Activated naive CD4-positive, alpha-beta T cell treated with anti-CD3 and anti-CD28 coated beads, Interleukin-2, amount 50 U/mL, for 72 hours (primary cell): ENCODE results near the gene OPCML. TPM values are rescaled to one million over a fixed set of nuclear protein-coding genes. Genes with fewer than 3 reads are reported as not detected.

Experiments used
- ATAC-seq, 2 donors: fragments of 150-1000 bp; cut with Tn5 transposase; 2 replicates each; pipeline ENCODE4 v1.10.0; 2021; ENCODE audit warnings: mild to moderate bottlenecking in 2 of 2, moderate library complexity in 2 of 2
- DNase-seq, 2 donors: peaks; one replicate each; pipeline ENCODE4 v3.0.0; 2021 to 2022; ENCODE audit warnings: low spot score in 2 of 2
- H3K27ac Mint-ChIP-seq, 2 donors: one replicate each; pipeline ENCODE4 v1.8.0; 2022; ENCODE audit warnings: mild to moderate bottlenecking in 2 of 2, mixed read lengths in 2 of 2
- H3K36me3 Mint-ChIP-seq, 2 donors: one replicate each; pipeline ENCODE4 v1.8.0; 2022; ENCODE audit warnings: mixed read lengths in 2 of 2
- H3K9me3 Mint-ChIP-seq, 2 donors: one replicate each; pipeline ENCODE4 v1.8.0; 2022; ENCODE audit warnings: mixed read lengths in 2 of 2
- total RNA-seq, 2 donors: library from RNA; stranded (reverse); gene quantifications; one replicate each; pipeline ENCODE4 v1.2.3, GENCODE V29; 2022

OPCML gene
- total RNA-seq, 2 donors from 2014 or later: not detected

GRCh38 chr11:132639986-132640385, 892.3 kb downstream of the OPCML start:
- DNase-seq (no peak), ATAC-seq (no peak)
- Mint-ChIP-seq H3K36me3 (no peaks in the 10 kb centered on the region), H3K27ac (no peak overlapping the region), H3K9me3 (no peaks in the 10 kb centered on the region)

DNA sequence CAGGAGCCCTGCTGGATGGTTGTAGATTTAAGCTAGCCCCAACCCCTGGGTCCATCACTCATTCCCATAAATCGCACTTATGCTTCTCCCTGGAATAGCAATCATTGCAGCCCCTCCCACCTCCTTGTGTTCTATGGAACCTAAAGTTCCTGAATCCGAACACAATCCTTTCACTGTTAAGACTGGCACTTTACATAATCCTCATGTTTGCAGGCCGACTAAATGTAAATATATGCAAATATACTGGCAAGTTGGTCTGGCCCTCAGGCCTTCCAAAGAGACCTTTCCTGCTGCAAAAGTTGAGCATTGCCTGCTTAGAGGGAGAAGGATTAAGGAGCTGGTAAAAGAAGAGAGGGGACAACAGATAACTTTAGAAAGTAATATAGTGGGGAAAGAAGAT, 892.9 kb downstream of the OPCML start:
- no peaks in the 10 kb centered on the region for H3K9me3 Mint-ChIP-seq

DNA sequence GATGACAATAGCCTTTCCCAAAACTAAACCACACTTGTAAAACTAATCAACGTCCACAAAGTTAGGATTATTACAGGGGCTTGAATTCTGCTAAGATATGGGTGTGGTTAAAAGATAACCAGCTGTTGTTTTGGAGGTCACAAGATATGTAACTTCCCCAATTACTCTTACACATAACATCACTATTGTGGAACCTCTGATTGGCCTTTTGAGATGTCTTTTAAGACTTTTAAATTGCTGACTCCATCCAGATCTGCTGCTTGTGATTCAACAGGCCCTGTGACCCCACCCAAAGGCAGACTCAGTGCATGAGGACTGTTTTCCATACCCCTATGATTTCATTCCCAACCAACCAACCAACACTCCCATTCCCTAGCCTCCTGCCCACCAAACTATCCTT, 893.9 kb downstream of the OPCML start:
- DNase-seq (no peak), ATAC-seq (no peak)
- Mint-ChIP-seq H3K27ac (no peak overlapping the region), H3K9me3 (no peaks in the 10 kb centered on the region), H3K36me3 (no peaks in the 10 kb centered on the region)

More for the DNA sequence above, 892.9 kb downstream of the OPCML start:
- DNase-seq (no peak), ATAC-seq (no peak)
- no peaks in the 10 kb centered on the region for H3K36me3 Mint-ChIP-seq
- H3K27ac Mint-ChIP-seq: no peak overlapping the region

GRCh38 chr11:132636523-132636922, 895.8 kb downstream of the OPCML start:
- Mint-ChIP-seq H3K36me3 (no peaks in the 10 kb centered on the region), H3K9me3 (no peaks in the 10 kb centered on the region), H3K27ac (no peak overlapping the region)
- DNase-seq (no peak), ATAC-seq (no peak)

DNA sequence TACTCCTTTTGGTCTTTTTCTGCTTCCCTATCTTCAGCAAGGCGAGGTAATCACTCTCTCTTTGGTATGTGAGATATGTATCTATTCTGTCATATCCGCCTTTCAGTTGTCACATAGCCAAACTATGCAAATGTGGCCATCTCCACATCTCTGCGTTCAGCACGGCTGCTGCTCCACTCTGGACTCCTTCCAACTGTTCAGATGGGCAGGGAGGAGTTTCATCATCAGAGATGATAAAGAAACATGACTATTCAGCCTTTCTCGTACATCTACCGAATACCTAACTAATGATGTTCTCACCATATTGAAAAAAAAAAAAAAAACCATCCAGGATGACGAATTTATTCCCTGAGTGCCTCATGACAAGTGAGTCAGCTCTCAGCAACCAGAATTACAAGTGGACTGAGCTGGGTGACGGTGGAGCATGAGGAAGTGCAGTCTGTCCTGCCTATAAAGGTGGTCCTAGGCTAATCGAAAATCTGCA, 899.6 kb downstream of the OPCML start:
- Mint-ChIP-seq H3K36me3 (no peaks in the 10 kb centered on the region), H3K9me3 (peaks cover 0 to 3% of the 10 kb centered on the region in 2 donors), H3K27ac (no peak overlapping the region)
- ATAC-seq (no peak), DNase-seq (no peak)

GRCh38 chr11:132631989-132632388, 900.3 kb downstream of the OPCML start:
- Mint-ChIP-seq H3K36me3 (no peaks in the 10 kb centered on the region), H3K9me3 (peaks cover 0 to 5% of the 10 kb centered on the region in 2 donors), H3K27ac (no peak overlapping the region)
- ATAC-seq (no peak), DNase-seq (no peak)

DNA sequence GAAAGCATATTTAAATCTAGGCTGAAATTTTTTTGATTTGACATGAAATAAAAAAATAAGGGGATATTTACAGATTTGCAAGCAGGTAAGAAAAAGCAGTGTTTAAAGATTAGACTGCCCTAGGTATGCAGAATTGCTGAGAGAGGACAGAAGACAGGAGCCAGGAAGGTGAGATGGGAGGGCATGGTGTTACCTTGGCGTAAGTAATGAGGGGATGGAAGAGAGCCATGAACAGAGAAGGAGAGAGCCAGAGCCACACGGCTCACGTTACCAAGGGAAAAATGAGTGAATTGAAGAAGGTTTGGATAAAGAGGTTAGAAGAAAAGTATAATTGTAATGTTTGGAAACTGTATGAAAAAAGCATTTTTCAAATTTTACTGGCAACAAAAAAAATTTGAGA, 904.3 kb downstream of the OPCML start:
- Mint-ChIP-seq H3K36me3 (no peaks in the 10 kb centered on the region), H3K27ac (no peak overlapping the region), H3K9me3 (peaks cover 4 to 12% of the 10 kb centered on the region in 2 donors)
- DNase-seq: no peak
- ATAC-seq: no peak

- DNase-seq: no peak
- Mint-ChIP-seq H3K9me3 (peaks cover 9 to 12% of the 10 kb centered on the region in 2 donors), H3K27ac (no peak overlapping the region), H3K36me3 (no peaks in the 10 kb centered on the region)
- no peak for ATAC-seq
Measured at GRCh38 chr11:132626446-132626845, 905.9 kb downstream of the OPCML start.

DNA sequence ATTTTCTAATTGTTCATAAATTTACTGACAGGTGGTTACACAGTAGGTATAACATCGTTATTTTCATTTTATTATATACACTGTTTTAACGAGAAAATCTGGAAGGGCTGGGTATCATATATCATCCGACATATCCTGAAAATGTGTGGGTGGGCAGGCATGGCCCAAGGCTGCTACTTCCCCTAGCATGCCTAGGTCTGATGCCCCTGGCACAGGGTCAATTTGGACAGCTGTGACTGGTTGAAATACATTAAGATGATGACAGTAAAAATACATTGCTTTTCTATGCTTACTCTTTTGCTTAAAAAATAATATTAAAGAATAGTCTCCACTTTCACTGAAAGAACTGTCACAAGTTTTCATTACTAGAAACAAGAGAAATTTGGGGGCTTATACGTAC, 908.8 kb downstream of the OPCML start:
- DNase-seq (no peak), ATAC-seq (no peak)
- Mint-ChIP-seq H3K27ac (no peak overlapping the region), H3K36me3 (peaks cover 0 to 5% of the 10 kb centered on the region in 2 donors), H3K9me3 (peaks cover 17 to 21% of the 10 kb centered on the region in 2 donors)

GRCh38 chr11:132621976-132622580, 910.2 kb downstream of the OPCML start:
- DNase-seq (no peak), ATAC-seq (no peak)
- H3K27ac Mint-ChIP-seq: no peak overlapping the region
- peaks cover 16 to 17% of the 10 kb centered on the region in 2 donors for H3K9me3 Mint-ChIP-seq
- H3K36me3 Mint-ChIP-seq: peaks cover 0 to 5% of the 10 kb centered on the region in 2 donors

DNA sequence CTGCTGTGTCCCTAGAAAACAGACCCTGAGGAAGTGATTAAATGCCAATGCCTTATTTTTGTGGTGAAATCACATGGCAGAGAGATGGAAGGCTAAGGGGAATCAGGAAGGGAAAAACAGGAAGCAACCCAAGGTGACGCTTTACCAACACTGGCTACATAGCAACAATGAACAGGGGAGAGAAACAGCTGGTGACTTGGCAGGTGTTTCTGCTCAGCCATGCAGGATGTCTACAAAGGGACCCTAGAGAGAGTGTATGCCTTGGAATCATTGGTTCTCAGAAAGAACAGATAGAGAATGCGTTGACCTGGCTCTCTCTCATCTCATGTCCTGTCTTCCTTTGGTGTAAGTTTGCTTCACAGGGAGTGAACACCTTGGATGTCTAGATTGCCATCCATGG, 911.9 kb downstream of the OPCML start:
- Mint-ChIP-seq H3K27ac (no peak overlapping the region), H3K9me3 (peaks cover 16 to 17% of the 10 kb centered on the region in 2 donors), H3K36me3 (peaks cover 0 to 5% of the 10 kb centered on the region in 2 donors)
- DNase-seq (no peak), ATAC-seq (no peak)

DNA sequence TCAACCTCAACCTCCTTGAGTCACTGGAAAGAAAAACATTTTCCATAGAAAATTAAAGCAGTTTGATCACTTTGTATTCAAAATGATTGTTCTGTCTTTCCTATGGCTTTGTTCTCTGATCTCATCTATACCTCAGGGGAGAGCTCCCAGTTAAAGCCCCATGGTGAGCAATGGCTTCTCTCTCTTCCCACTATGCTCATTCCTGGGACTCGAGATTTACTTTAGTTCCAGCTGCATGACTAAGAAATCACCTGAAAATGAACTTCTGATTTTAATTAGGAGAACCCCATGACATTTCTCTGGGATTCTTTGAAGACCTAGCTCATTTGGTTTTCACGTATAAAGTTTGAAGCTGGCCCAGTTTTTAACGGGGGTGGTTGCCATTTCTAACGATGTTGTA, 921.5 kb downstream of the OPCML start:
- Mint-ChIP-seq H3K36me3 (peaks cover 0 to 6% of the 10 kb centered on the region in 2 donors), H3K9me3 (peaks cover 5 to 11% of the 10 kb centered on the region in 2 donors), H3K27ac (no peak overlapping the region)
- no peak for DNase-seq
- ATAC-seq: no peak

DNA sequence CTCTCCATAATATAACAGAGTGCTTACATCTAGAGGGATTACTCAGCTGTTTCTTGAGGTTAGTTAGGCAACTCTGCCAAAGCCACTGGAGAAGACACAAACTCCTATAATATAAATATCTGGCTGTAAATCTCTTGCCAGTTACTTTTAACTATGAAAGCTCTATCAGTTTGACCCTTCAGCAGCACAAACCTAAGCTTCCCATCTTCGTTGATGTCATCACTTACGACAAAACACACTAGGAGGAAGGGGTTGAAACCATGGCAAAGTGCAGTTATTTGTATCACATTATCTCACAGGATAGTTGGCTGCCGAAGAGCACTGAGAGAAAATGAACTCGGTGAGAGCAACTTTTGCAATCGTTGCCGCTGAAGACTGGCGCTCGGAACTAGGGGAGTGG, 922.1 kb downstream of the OPCML start:
- no peak for ATAC-seq
- peaks cover 5 to 11% of the 10 kb centered on the region in 2 donors for H3K9me3 Mint-ChIP-seq
- H3K27ac Mint-ChIP-seq: no peak overlapping the region
- peaks cover 0 to 6% of the 10 kb centered on the region in 2 donors for H3K36me3 Mint-ChIP-seq
- DNase-seq: no peak

GRCh38 chr11:132607575-132607974, 924.7 kb downstream of the OPCML start:
- H3K9me3 Mint-ChIP-seq: peaks cover 6 to 8% of the 10 kb centered on the region in 2 donors
- DNase-seq (no peak), ATAC-seq (peak in 1 of 2 donors; percentile 52)
- no peak overlapping the region for H3K27ac Mint-ChIP-seq
- H3K36me3 Mint-ChIP-seq: peaks cover 0 to 6% of the 10 kb centered on the region in 2 donors

- Mint-ChIP-seq H3K36me3 (peaks cover 0 to 6% of the 10 kb centered on the region in 2 donors), H3K9me3 (peaks cover 6 to 8% of the 10 kb centered on the region in 2 donors), H3K27ac (no peak overlapping the region)
- ATAC-seq (no peak), DNase-seq (no peak)
Measured at GRCh38 chr11:132605825-132606570, 926.3 kb downstream of the OPCML start.

DNA sequence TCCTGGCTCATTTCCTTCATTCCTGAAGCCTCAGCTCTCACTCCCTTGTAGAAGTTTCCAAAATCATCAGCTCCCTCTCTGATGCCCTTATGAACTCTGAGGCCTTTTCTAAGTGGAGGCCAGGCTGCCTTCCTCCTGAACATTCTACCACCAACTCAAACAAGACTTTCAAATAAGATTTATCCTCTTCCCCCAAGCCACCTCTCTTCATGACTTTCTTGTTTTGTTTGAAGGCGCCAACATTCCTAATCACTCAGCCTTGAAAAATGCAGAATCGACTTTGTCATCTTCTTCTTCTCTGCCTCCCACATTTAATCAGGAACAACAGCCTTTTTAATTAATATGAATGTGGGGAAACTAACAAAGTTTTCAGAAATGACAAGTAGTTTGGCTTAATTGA, 927.9 kb downstream of the OPCML start:
- ATAC-seq (no peak), DNase-seq (no peak)
- H3K9me3 Mint-ChIP-seq: peaks cover 4 to 6% of the 10 kb centered on the region in 2 donors
- peaks cover 0 to 2% of the 10 kb centered on the region in 2 donors for H3K36me3 Mint-ChIP-seq
- H3K27ac Mint-ChIP-seq: no peak overlapping the region

DNA sequence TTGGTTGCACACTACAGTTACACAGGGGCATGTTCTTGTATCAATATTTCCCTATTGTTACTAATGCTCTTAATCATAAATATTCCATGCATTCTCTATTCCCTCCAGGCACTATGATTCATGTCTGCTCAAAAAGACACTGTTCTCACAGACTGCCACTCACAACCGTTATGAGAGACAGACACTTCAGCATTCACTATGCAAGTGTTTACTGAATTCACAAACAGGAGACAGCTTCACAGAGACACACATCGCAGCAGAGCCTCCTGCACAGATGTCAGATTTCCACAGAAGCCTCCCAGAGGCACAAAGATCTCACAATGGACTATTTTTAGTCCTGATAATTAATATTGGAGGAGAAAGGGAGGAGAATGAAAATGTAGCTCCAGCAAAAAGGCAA, 930.4 kb downstream of the OPCML start:
- Mint-ChIP-seq H3K27ac (no peak overlapping the region), H3K36me3 (no peaks in the 10 kb centered on the region), H3K9me3 (peaks cover 3 to 6% of the 10 kb centered on the region in 2 donors)
- no peak for DNase-seq
- ATAC-seq: no peak

DNA sequence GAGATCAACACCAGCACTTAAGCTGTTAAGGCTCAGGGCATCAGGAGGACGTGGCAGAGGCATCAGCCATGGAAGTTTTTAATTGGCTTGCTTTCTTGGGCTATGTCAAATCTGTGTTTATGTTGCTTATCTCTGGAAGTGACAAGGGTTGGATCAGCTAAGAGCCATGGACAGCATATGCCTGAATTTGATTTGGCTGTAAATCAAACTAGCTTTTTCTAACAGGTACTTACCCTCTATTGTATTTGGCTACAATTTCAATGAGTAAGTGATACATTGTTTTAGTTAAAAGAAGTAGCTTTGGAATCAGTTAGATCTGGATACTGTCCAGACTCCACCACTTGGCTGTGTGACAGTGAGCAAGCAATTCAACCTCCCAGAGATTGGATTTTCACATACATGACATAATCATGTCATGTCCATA, 936.6 kb downstream of the OPCML start:
- peaks cover 0 to 15% of the 10 kb centered on the region in 2 donors for H3K36me3 Mint-ChIP-seq
- H3K9me3 Mint-ChIP-seq: peaks cover 0 to 6% of the 10 kb centered on the region in 2 donors
- H3K27ac Mint-ChIP-seq: no peak overlapping the region
- ATAC-seq: no peak
- DNase-seq: no peak
